SU-DHL-6 (cell line): ENCODE data around the gene NFYC.

Experiments
- EZH2phosphoT487 ChIP-seq: fragments of 200-600 bp; sonication (generic), shearing (Covaris generic); conservative IDR thresholded peaks from 2 replicates; pipeline ENCODE4 v1.6.1; 2018; ENCODE audit warnings: mild to moderate bottlenecking, antibody characterized with exemption, low read length, moderate library complexity, mixed read lengths
- TF ChIP-seq, protein P1 (sequence below): fragments of 200-600 bp; sonication (generic); IDR thresholded peaks from one replicate; pipeline ENCODE4 v1.5.1; 2017; ENCODE audit warnings: antibody characterized with exemption, mild to moderate bottlenecking, low read length, moderate library complexity; ENCODE audit not compliant: insufficient read depth, poor library complexity, severe bottlenecking

GRCh38 chr1:40794974-40795715 is 103.6 kb downstream of the NFYC start:
- TF ChIP-seq, protein P1, sequence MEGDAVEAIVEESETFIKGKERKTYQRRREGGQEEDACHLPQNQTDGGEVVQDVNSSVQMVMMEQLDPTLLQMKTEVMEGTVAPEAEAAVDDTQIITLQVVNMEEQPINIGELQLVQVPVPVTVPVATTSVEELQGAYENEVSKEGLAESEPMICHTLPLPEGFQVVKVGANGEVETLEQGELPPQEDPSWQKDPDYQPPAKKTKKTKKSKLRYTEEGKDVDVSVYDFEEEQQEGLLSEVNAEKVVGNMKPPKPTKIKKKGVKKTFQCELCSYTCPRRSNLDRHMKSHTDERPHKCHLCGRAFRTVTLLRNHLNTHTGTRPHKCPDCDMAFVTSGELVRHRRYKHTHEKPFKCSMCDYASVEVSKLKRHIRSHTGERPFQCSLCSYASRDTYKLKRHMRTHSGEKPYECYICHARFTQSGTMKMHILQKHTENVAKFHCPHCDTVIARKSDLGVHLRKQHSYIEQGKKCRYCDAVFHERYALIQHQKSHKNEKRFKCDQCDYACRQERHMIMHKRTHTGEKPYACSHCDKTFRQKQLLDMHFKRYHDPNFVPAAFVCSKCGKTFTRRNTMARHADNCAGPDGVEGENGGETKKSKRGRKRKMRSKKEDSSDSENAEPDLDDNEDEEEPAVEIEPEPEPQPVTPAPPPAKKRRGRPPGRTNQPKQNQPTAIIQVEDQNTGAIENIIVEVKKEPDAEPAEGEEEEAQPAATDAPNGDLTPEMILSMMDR = no peak
- no peak for TF ChIP-seq EZH2phosphoT487
